Small intestine (tissue), 7 donors: ENCODE data around the gene TNFSF8. TPM values are rescaled to one million over a fixed set of nuclear protein-coding genes. Genes with fewer than 3 reads are reported as not detected.

Source experiments
- DNase-seq, 2 donors: peaks; one replicate each; pipeline versions ENCODE4 v3.0.0 to v3.0.0-alpha.2; 2013
- FAIRE-seq: peaks from 2 replicates; lab custom pipeline; 2012; peaks lifted over from hg19 to GRCh38; lab: Jason Lieb, UNC
- H3K27ac ChIP-seq, 3 donors: one replicate each; pipeline ENCODE4 v1.5.1; 2013; ENCODE audit warnings: low read length in 2 of 3, mild to moderate bottlenecking in 2 of 3, control low read depth in 1 of 3, inconsistent platforms in 1 of 3, low read depth in 1 of 3, moderate library complexity in 1 of 3
- H3K27me3 ChIP-seq, 3 donors: one replicate each; pipeline ENCODE4 v1.6.1; 2013; ENCODE audit warnings: low read length in 3 of 3, inconsistent platforms in 1 of 3; ENCODE audit not compliant: control insufficient read depth in 3 of 3, insufficient read depth in 3 of 3
- H3K36me3 ChIP-seq, 3 donors: one replicate each; pipeline ENCODE4 v1.6.1; 2013; ENCODE audit warnings: low read length in 3 of 3, inconsistent platforms in 1 of 3, low read depth in 1 of 3, mild to moderate bottlenecking in 1 of 3, moderate library complexity in 1 of 3; ENCODE audit not compliant: control insufficient read depth in 3 of 3, insufficient read depth in 2 of 3
- H3K4me1 ChIP-seq, 3 donors: one replicate each; pipeline ENCODE4 v1.6.1; 2013; ENCODE audit warnings: low read length in 2 of 3, inconsistent platforms in 1 of 3, low read depth in 1 of 3, mild to moderate bottlenecking in 1 of 3, moderate library complexity in 1 of 3; ENCODE audit not compliant: control insufficient read depth in 3 of 3, insufficient read depth in 2 of 3
- H3K4me3 ChIP-seq, 3 donors: one replicate each; pipeline ENCODE4 v1.5.1; 2013; ENCODE audit warnings: low read length in 3 of 3, control low read depth in 1 of 3, inconsistent platforms in 1 of 3, low read depth in 1 of 3, mild to moderate bottlenecking in 1 of 3, moderate library complexity in 1 of 3
- H3K9me3 ChIP-seq, 2 donors: one replicate each; pipeline ENCODE4 v1.6.1; 2013; ENCODE audit warnings: low read depth in 1 of 2, low read length in 1 of 2; ENCODE audit not compliant: control insufficient read depth in 2 of 2, insufficient read depth in 1 of 2
- WGBS, 3 donors: extraction: QIAGEN DNeasy Blood & Tissue Kit; methylation state at CpG; one replicate each; pipeline ENCODE4 v1.1.7; 2013; 5-methylcytosine and 5-hydroxymethylcytosine counted together
- polyA plus RNA-seq, 4 donors: library from polyadenylated mRNA; stranded (reverse) in 3 of 4; unstranded in 1 of 4; fragments of 200-250 nt in 3 of 4; fragments of 120-200 nt in 1 of 4; gene quantifications; one replicate each; pipeline versions ENCODE4 v1.2.1 to v1.2.3, GENCODE V29; 2013
- donor health status: healthy with polysubstance abuse.
- donor health status: control.
- donor health status: control.
- donor health status: Bipolar disorder and iron deficiency.
- donor health status: healthy.

Gene TNFSF8
- polyA plus RNA-seq, 4 donors: 0.43 to 1.2 (median 1.1) TPM; not detected in 1

DNA sequence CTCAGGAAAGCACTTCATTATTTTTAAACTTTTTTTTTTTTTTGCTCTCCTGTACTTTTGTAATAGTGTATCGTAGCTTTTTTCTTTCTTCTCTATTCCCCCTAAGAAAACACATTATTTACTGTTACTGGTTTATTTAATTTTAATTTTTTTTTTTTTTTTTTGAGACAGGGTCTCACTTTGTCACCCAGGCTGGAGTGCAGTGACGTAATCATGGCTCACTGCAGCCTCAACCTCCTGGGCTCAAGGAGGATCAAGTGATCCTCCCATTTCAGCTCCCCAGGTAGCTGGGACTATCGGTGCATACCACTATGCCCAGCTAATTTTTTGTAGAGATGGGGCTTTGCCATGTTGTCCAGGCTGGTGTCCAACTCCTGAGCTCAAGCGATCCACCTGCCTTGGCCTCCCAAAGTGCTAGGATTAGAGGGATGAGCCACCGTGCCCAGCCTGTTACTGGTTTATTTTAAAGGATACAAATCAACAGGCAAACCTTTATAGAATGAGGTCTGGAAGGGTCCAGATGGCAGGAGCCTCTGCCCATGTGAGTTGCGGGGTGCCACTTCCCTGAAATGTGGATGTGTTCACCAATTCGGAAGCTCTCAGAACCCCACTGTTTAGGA, 75.5 kb downstream of the TNFSF8 start:
- DNase-seq (no peak), FAIRE-seq (no peak)
- H3K36me3 ChIP-seq: no peaks in the 10 kb centered on the region
- no peaks in the 10 kb centered on the region for H3K27me3 ChIP-seq
- H3K9me3 ChIP-seq: no peaks in the 10 kb centered on the region
- H3K27ac ChIP-seq: no peak overlapping the region
- H3K4me1 ChIP-seq: peaks cover 4 to 24% (median 13%) of the 10 kb centered on the region in 3 donors
- 86 to 93% (median 93%) methylated on average over 7 of the region's 7 CpGs for WGBS, 3 donors
- no peak overlapping the region for H3K4me3 ChIP-seq

- Histone ChIP-seq H3K4me3 (no peak overlapping the region), H3K27ac (peak overlapping the region in 2 of 3 donors; percentile 70 to 71), H3K36me3 (no peaks in the 10 kb centered on the region), H3K9me3 (no peaks in the 10 kb centered on the region), H3K27me3 (no peaks in the 10 kb centered on the region), H3K4me1 (peaks cover 4 to 24% (median 13%) of the 10 kb centered on the region in 3 donors)
- DNase-seq: peak; percentile 76
- peak; percentile 89 for FAIRE-seq
- 18 to 63% (median 41%) methylated on average over 3 of the region's 3 CpGs for WGBS, 3 donors
Observed at GRCh38 chr9:114853071-114853855, 77.1 kb downstream of the TNFSF8 start.

DNA sequence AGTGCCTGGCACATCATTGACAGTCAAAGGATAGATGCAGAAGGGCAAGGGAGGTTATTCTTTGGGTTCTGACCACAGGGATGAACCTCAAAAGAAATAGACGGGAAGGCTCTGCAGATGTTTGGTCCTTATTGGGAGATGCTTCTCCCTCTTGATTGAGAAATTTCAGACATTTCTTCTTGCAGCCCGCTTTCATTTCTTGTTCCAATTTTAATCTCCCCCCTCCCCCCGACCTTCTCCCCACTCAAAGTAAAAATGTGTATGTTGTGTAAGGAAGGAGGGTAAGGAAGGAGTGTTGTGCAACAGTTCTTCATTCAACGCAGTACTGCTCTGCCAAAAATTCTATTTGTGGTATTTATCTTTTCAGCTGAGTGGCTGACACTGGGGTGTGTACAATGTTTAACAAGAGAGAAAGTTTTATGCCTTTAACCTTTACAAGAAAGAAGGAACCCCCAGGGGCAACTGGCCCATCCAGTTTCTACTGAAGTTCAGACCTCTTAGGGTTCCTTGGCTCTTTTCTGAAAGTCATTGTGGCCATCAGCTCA, 78.3 kb downstream of the TNFSF8 start:
- no peak for FAIRE-seq
- H3K4me1 ChIP-seq: peaks cover 4 to 24% (median 13%) of the 10 kb centered on the region in 3 donors
- H3K27me3 ChIP-seq: no peaks in the 10 kb centered on the region
- H3K9me3 ChIP-seq: no peaks in the 10 kb centered on the region
- peak in 1 of 2 donors; percentile 23 for DNase-seq
- no peaks in the 10 kb centered on the region for H3K36me3 ChIP-seq
- no peak overlapping the region for H3K27ac ChIP-seq
- 43 to 52% (median 50%) methylated on average over 4 of the region's 4 CpGs for WGBS, 3 donors
- H3K4me3 ChIP-seq: no peak overlapping the region

- Histone ChIP-seq H3K4me3 (no peak overlapping the region), H3K27me3 (no peaks in the 10 kb centered on the region), H3K36me3 (no peaks in the 10 kb centered on the region), H3K27ac (no peak overlapping the region), H3K4me1 (peaks cover 4 to 24% (median 13%) of the 10 kb centered on the region in 3 donors), H3K9me3 (no peaks in the 10 kb centered on the region)
- FAIRE-seq: no peak
- WGBS, 3 donors: 79 to 83% (median 79%) methylated on average over 3 of the region's 3 CpGs
- DNase-seq: no peak
Observed at GRCh38 chr9:114851306-114851705, 79.1 kb downstream of the TNFSF8 start.

Other genes with a start within 250 kb of the TNFSF8 start
- gene TEX48, start 248.4 kb downstream of the TNFSF8 start, polyA plus RNA-seq: not detected
- 10 to 100 TPM in 2 of 4 donors, 1 to 10 TPM in 1, under 1 TPM in 1; 0.79 to 13.2 (median 8.9) TPM for gene TNFSF15, start 124.6 kb downstream of the TNFSF8 start, polyA plus RNA-seq
- gene TNC, start 187.6 kb upstream of the TNFSF8 start, polyA plus RNA-seq: 10 to 100 TPM in 1 of 4 donors, 1 to 10 TPM in 2, under 1 TPM in 1; 0.54 to 19.6 (median 3.9) TPM